Measurements from ENCODE around the gene SLC20A1.

The SLC20A1 gene, protein sequence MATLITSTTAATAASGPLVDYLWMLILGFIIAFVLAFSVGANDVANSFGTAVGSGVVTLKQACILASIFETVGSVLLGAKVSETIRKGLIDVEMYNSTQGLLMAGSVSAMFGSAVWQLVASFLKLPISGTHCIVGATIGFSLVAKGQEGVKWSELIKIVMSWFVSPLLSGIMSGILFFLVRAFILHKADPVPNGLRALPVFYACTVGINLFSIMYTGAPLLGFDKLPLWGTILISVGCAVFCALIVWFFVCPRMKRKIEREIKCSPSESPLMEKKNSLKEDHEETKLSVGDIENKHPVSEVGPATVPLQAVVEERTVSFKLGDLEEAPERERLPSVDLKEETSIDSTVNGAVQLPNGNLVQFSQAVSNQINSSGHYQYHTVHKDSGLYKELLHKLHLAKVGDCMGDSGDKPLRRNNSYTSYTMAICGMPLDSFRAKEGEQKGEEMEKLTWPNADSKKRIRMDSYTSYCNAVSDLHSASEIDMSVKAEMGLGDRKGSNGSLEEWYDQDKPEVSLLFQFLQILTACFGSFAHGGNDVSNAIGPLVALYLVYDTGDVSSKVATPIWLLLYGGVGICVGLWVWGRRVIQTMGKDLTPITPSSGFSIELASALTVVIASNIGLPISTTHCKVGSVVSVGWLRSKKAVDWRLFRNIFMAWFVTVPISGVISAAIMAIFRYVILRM

GRCh38 chr2:112645310-112646101 is at the start of gene SLC20A1:
SLC20A1 (plus strand) TSS chr2:112645939; CDS start chr2:112646829, 890 bp downstream.
- Histone ChIP-seq H3K27ac (ENCODE audit: low read depth, low read length) (peak within 1 kb of the TSS; percentile 97), H3K36me3 (ENCODE audit: control insufficient read depth in 1 of 2, insufficient read depth in 2 of 2, low read length in 2 of 2) (peaks cover 13 to 14% of the 10 kb centered on the region in 2 donors), H3K9ac (ENCODE audit: low read depth in 1 of 2, low read length in 2 of 2) (peak within 1 kb of the TSS; percentile 79 to 82), H3K9me3 (ENCODE audit: control insufficient read depth in 1 of 2, low read length in 2 of 2) (no peaks in the 10 kb centered on the region), H3K4me1 (ENCODE audit: control insufficient read depth in 1 of 2, insufficient read depth in 2 of 2, low read length in 2 of 2) (peaks cover 32 to 41% of the 10 kb centered on the region in 2 donors), H3K4me3 (ENCODE audit: low read depth in 1 of 2, low read length in 2 of 2) (peak within 1 kb of the TSS; percentile 69 to 85), H3K27me3 (ENCODE audit: control insufficient read depth in 1 of 2, insufficient read depth in 2 of 2, low read length in 2 of 2) (no peaks in the 10 kb centered on the region)

DNA sequence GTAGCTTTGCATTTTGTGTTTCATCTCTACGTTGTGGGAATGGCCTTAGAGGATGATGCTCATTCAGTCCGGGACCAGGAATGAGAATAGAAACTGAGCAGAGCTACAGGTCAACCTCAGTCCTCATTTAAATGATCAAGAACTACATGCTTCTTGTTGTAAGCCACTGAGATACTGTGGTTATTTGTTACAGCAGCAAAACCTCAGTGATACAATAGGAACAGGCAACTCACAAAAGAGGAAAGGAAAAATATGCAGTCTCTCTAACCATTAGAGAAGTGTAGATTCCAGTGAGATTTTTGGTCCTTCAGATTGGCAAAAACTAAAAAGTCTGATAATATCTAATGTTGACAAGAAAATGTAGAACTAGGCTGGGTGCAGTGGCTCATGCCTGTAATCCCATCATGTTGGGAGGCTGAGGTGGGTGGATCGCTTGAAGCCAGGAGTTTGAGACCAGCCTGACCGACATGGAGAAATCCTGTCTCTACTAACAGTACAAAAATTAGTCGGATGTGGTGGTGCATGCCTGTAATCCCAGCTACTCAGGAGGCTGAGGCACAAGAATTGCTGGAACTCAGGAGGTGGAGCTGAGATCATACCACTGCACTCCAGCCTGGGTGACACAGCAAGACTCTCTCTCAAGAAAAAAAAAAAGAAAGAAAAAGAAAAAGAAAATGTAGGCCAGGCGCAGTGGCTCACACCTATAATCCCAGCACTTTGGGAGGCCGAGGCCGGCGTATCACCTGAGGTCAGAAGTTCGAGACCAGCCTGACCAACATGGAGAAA is 48.0 kb upstream of the SLC20A1 start:
- Histone ChIP-seq H3K4me3 (ENCODE audit: low read depth in 1 of 2, low read length in 2 of 2) (no peak overlapping the region), H3K9me3 (ENCODE audit: control insufficient read depth in 1 of 2, low read length in 2 of 2) (no peaks in the 10 kb centered on the region), H3K9ac (ENCODE audit: low read depth in 1 of 2, low read length in 2 of 2) (no peak overlapping the region), H3K4me1 (ENCODE audit: control insufficient read depth in 1 of 2, insufficient read depth in 2 of 2, low read length in 2 of 2) (peaks cover 0 to 6% of the 10 kb centered on the region in 2 donors), H3K27ac (ENCODE audit: low read depth, low read length) (no peak overlapping the region), H3K36me3 (ENCODE audit: control insufficient read depth in 1 of 2, insufficient read depth in 2 of 2, low read length in 2 of 2) (no peaks in the 10 kb centered on the region), H3K27me3 (ENCODE audit: control insufficient read depth in 1 of 2, insufficient read depth in 2 of 2, low read length in 2 of 2) (no peaks in the 10 kb centered on the region)

GRCh38 chr2:112600634-112601033 is 45.1 kb upstream of the SLC20A1 start:
- no peak overlapping the region for H3K4me3 ChIP-seq (ENCODE audit: low read depth in 1 of 2, low read length in 2 of 2)
- no peak overlapping the region for H3K9ac ChIP-seq (ENCODE audit: low read depth in 1 of 2, low read length in 2 of 2)
- H3K27me3 ChIP-seq (ENCODE audit: control insufficient read depth in 1 of 2, insufficient read depth in 2 of 2, low read length in 2 of 2), result no peaks in the 10 kb centered on the region
- no peak overlapping the region for H3K27ac ChIP-seq (ENCODE audit: low read depth, low read length)
- peaks cover 0 to 6% of the 10 kb centered on the region in 2 donors for H3K4me1 ChIP-seq (ENCODE audit: control insufficient read depth in 1 of 2, insufficient read depth in 2 of 2, low read length in 2 of 2)
- H3K9me3 ChIP-seq (ENCODE audit: control insufficient read depth in 1 of 2, low read length in 2 of 2), result no peaks in the 10 kb centered on the region
- no peaks in the 10 kb centered on the region for H3K36me3 ChIP-seq (ENCODE audit: control insufficient read depth in 1 of 2, insufficient read depth in 2 of 2, low read length in 2 of 2)

- no peak overlapping the region for H3K4me3 ChIP-seq (ENCODE audit: low read depth in 1 of 2, low read length in 2 of 2)
- peaks cover 8 to 13% of the 10 kb centered on the region in 2 donors for H3K4me1 ChIP-seq (ENCODE audit: control insufficient read depth in 1 of 2, insufficient read depth in 2 of 2, low read length in 2 of 2)
- H3K27me3 ChIP-seq (ENCODE audit: control insufficient read depth in 1 of 2, insufficient read depth in 2 of 2, low read length in 2 of 2), result no peaks in the 10 kb centered on the region
- H3K9me3 ChIP-seq (ENCODE audit: control insufficient read depth in 1 of 2, low read length in 2 of 2), result no peaks in the 10 kb centered on the region
- H3K9ac ChIP-seq (ENCODE audit: low read depth in 1 of 2, low read length in 2 of 2), result no peak overlapping the region
- H3K36me3 ChIP-seq (ENCODE audit: control insufficient read depth in 1 of 2, insufficient read depth in 2 of 2, low read length in 2 of 2), result no peaks in the 10 kb centered on the region
- H3K27ac ChIP-seq (ENCODE audit: low read depth, low read length), result no peak overlapping the region
Observed at GRCh38 chr2:112601754-112602153, 44.0 kb upstream of the SLC20A1 start.

DNA sequence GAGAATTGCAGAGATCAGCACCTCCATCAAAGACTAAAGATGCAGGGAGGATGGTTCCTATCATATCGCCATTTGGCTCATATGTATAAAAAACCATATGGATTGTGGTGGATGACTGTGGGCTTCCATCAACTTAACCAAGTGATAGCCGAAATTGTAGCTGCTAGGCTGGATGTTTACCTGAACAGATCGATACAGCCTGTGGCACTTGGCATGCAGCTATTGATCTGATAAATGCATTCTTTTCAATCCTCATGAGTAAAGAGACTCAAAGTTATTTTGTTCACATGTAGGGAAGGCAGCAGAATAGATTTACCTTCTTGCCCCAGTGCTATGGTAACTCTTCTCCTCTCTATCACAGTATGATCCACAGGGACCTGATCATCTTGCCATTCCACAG is 42.8 kb upstream of the SLC20A1 start:
- Histone ChIP-seq H3K36me3 (ENCODE audit: control insufficient read depth in 1 of 2, insufficient read depth in 2 of 2, low read length in 2 of 2) (no peaks in the 10 kb centered on the region), H3K9me3 (ENCODE audit: control insufficient read depth in 1 of 2, low read length in 2 of 2) (no peaks in the 10 kb centered on the region), H3K4me1 (ENCODE audit: control insufficient read depth in 1 of 2, insufficient read depth in 2 of 2, low read length in 2 of 2) (peaks cover 10 to 16% of the 10 kb centered on the region in 2 donors)

GRCh38 chr2:112603731-112604130 is 42.0 kb upstream of the SLC20A1 start:
- Histone ChIP-seq H3K9ac (ENCODE audit: low read depth in 1 of 2, low read length in 2 of 2) (no peak overlapping the region), H3K27me3 (ENCODE audit: control insufficient read depth in 1 of 2, insufficient read depth in 2 of 2, low read length in 2 of 2) (no peaks in the 10 kb centered on the region), H3K9me3 (ENCODE audit: control insufficient read depth in 1 of 2, low read length in 2 of 2) (no peaks in the 10 kb centered on the region), H3K4me3 (ENCODE audit: low read depth in 1 of 2, low read length in 2 of 2) (no peak overlapping the region), H3K36me3 (ENCODE audit: control insufficient read depth in 1 of 2, insufficient read depth in 2 of 2, low read length in 2 of 2) (no peaks in the 10 kb centered on the region), H3K27ac (ENCODE audit: low read depth, low read length) (no peak overlapping the region), H3K4me1 (ENCODE audit: control insufficient read depth in 1 of 2, insufficient read depth in 2 of 2, low read length in 2 of 2) (peaks cover 10 to 16% of the 10 kb centered on the region in 2 donors)

More for the DNA sequence above, 42.8 kb upstream of the SLC20A1 start:
- Histone ChIP-seq H3K27ac (ENCODE audit: low read depth, low read length) (no peak overlapping the region), H3K9ac (ENCODE audit: low read depth in 1 of 2, low read length in 2 of 2) (no peak overlapping the region), H3K27me3 (ENCODE audit: control insufficient read depth in 1 of 2, insufficient read depth in 2 of 2, low read length in 2 of 2) (no peaks in the 10 kb centered on the region), H3K4me3 (ENCODE audit: low read depth in 1 of 2, low read length in 2 of 2) (no peak overlapping the region)

DNA sequence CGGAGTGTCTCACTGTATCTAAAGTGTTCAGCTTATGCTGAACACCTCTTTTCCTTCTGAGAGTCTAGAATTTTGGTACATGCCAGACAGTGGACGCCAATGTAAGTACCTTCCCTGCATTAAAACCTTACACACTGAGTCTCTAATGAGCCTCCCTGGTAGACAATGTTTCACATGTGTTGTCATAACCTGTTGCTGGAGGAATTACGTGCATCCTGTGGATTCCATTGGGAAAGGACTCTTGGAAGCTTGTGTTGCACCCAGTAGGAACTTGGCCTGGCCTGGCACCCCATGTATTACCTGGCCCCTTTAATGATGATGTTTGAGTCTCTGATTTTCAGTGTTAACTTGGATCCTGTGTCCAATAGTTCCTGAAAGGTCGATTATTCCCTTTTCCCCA is 40.8 kb upstream of the SLC20A1 start:
- H3K27ac ChIP-seq (ENCODE audit: low read depth, low read length), result no peak overlapping the region
- H3K9ac ChIP-seq (ENCODE audit: low read depth in 1 of 2, low read length in 2 of 2), result no peak overlapping the region
- no peaks in the 10 kb centered on the region for H3K36me3 ChIP-seq (ENCODE audit: control insufficient read depth in 1 of 2, insufficient read depth in 2 of 2, low read length in 2 of 2)
- no peaks in the 10 kb centered on the region for H3K27me3 ChIP-seq (ENCODE audit: control insufficient read depth in 1 of 2, insufficient read depth in 2 of 2, low read length in 2 of 2)
- H3K9me3 ChIP-seq (ENCODE audit: control insufficient read depth in 1 of 2, low read length in 2 of 2), result no peaks in the 10 kb centered on the region
- H3K4me3 ChIP-seq (ENCODE audit: low read depth in 1 of 2, low read length in 2 of 2), result no peak overlapping the region
- H3K4me1 ChIP-seq (ENCODE audit: control insufficient read depth in 1 of 2, insufficient read depth in 2 of 2, low read length in 2 of 2), result peaks cover 10 to 12% of the 10 kb centered on the region in 2 donors

GRCh38 chr2:112605926-112606325 is 39.8 kb upstream of the SLC20A1 start:
- Histone ChIP-seq H3K9me3 (ENCODE audit: control insufficient read depth in 1 of 2, low read length in 2 of 2) (no peaks in the 10 kb centered on the region), H3K27ac (ENCODE audit: low read depth, low read length) (no peak overlapping the region), H3K4me1 (ENCODE audit: control insufficient read depth in 1 of 2, insufficient read depth in 2 of 2, low read length in 2 of 2) (peaks cover 10% of the 10 kb centered on the region in 2 donors), H3K9ac (ENCODE audit: low read depth in 1 of 2, low read length in 2 of 2) (no peak overlapping the region), H3K36me3 (ENCODE audit: control insufficient read depth in 1 of 2, insufficient read depth in 2 of 2, low read length in 2 of 2) (no peaks in the 10 kb centered on the region), H3K27me3 (ENCODE audit: control insufficient read depth in 1 of 2, insufficient read depth in 2 of 2, low read length in 2 of 2) (no peaks in the 10 kb centered on the region), H3K4me3 (ENCODE audit: low read depth in 1 of 2, low read length in 2 of 2) (no peak overlapping the region)

GRCh38 chr2:112606547-112606946 is 39.2 kb upstream of the SLC20A1 start:
- Histone ChIP-seq H3K9ac (ENCODE audit: low read depth in 1 of 2, low read length in 2 of 2) (peak overlapping the region in 1 of 2 donors; percentile 3), H3K36me3 (ENCODE audit: control insufficient read depth in 1 of 2, insufficient read depth in 2 of 2, low read length in 2 of 2) (no peaks in the 10 kb centered on the region), H3K27me3 (ENCODE audit: control insufficient read depth in 1 of 2, insufficient read depth in 2 of 2, low read length in 2 of 2) (no peaks in the 10 kb centered on the region), H3K4me3 (ENCODE audit: low read depth in 1 of 2, low read length in 2 of 2) (peak overlapping the region in 1 of 2 donors; percentile 4), H3K27ac (ENCODE audit: low read depth, low read length) (no peak overlapping the region), H3K4me1 (ENCODE audit: control insufficient read depth in 1 of 2, insufficient read depth in 2 of 2, low read length in 2 of 2) (peaks cover 10% of the 10 kb centered on the region in 2 donors), H3K9me3 (ENCODE audit: control insufficient read depth in 1 of 2, low read length in 2 of 2) (no peaks in the 10 kb centered on the region)

Data from duodenal mucosa (tissue), 2 donors.